ENCODE results near the gene ANKRD37. TPM values are rescaled to one million over a fixed set of nuclear protein-coding genes. Genes with fewer than 3 reads are reported as not detected.

The ANKRD37 gene
- total RNA-seq, 1 donor from 2014 or later, result 6.1 TPM

- no peak overlapping the region for H3K4me3 ChIP-seq (ENCODE audit: insufficient read depth, low read depth, low read length)
- peaks cover 6% of the 10 kb centered on the region for H3K36me3 ChIP-seq (ENCODE audit: insufficient read depth, low read length)
- no peak overlapping the region for H3K4me2 ChIP-seq (ENCODE audit: low read length)
- Mint-ChIP-seq H3K27me3 (ENCODE audit: low read depth, unreplicated experiment) (no peaks in the 10 kb centered on the region), H3K36me3 (ENCODE audit: low read depth, unreplicated experiment) (peaks cover 39% of the 10 kb centered on the region), H3K4me1 (ENCODE audit: low read depth, unreplicated experiment) (peaks cover 5% of the 10 kb centered on the region), H3K27ac (ENCODE audit: unreplicated experiment) (no peak overlapping the region), H3K4me3 (ENCODE audit: unreplicated experiment) (no peak overlapping the region), H3K9me3 (ENCODE audit: unreplicated experiment) (no peaks in the 10 kb centered on the region)
- no peak overlapping the region for H3K27ac ChIP-seq (ENCODE audit: low read depth, low read length)
- H2AFZ ChIP-seq (ENCODE audit: low read depth, low read length), result no peak overlapping the region
- no peaks in the 10 kb centered on the region for H3K4me1 ChIP-seq (ENCODE audit: insufficient read depth, low read length)
- H3K79me2 ChIP-seq (ENCODE audit: insufficient read depth, low read length), result no peaks in the 10 kb centered on the region
- TF ChIP-seq CTCF (IDR thresholded peaks at IDR 0.05; ENCODE audit: insufficient read depth, low read depth, low read length) (no peak), EZH2 (IDR thresholded peaks at IDR 0.05; ENCODE audit: insufficient read depth, low read length) (no peak)
- no peak overlapping the region for H3K9ac ChIP-seq (ENCODE audit: low read length)
- H3K27me3 ChIP-seq (ENCODE audit: insufficient read depth, low read length), result no peaks in the 10 kb centered on the region
- DNase-seq (ENCODE audit: low read depth) (no peak), FAIRE-seq (no peak)
- H4K20me1 ChIP-seq (ENCODE audit: insufficient read depth, low read length), result no peaks in the 10 kb centered on the region
- H3K9me3 ChIP-seq (ENCODE audit: insufficient read depth, low read depth, low read length), result no peaks in the 10 kb centered on the region
Measured at GRCh38 chr4:185351691-185352090, 45.0 kb upstream of the ANKRD37 start.

GRCh38 chr4:185352202-185352601 lies 44.4 kb upstream of the ANKRD37 start:
- H3K27ac ChIP-seq (ENCODE audit: low read depth, low read length), result no peak overlapping the region
- H3K27ac Mint-ChIP-seq (ENCODE audit: unreplicated experiment), result no peak overlapping the region
- H3K4me3 ChIP-seq (ENCODE audit: insufficient read depth, low read depth, low read length), result no peak overlapping the region
- no peak for TF ChIP-seq EZH2 (IDR thresholded peaks at IDR 0.05; ENCODE audit: insufficient read depth, low read length)
- TF ChIP-seq CTCF (IDR thresholded peaks at IDR 0.05; ENCODE audit: insufficient read depth, low read depth, low read length), result no peak
- no peak for FAIRE-seq
- H3K4me3 Mint-ChIP-seq (ENCODE audit: unreplicated experiment), result no peak overlapping the region
- H3K36me3 Mint-ChIP-seq (ENCODE audit: low read depth, unreplicated experiment), result peaks cover 34% of the 10 kb centered on the region
- H4K20me1 ChIP-seq (ENCODE audit: insufficient read depth, low read length), result no peaks in the 10 kb centered on the region
- H3K36me3 ChIP-seq (ENCODE audit: insufficient read depth, low read length), result peaks cover 6% of the 10 kb centered on the region
- no peaks in the 10 kb centered on the region for H3K79me2 ChIP-seq (ENCODE audit: insufficient read depth, low read length)
- H3K9me3 ChIP-seq (ENCODE audit: insufficient read depth, low read depth, low read length), result no peaks in the 10 kb centered on the region
- no peak for DNase-seq (ENCODE audit: low read depth)
- H3K27me3 ChIP-seq (ENCODE audit: insufficient read depth, low read length), result no peaks in the 10 kb centered on the region
- no peak overlapping the region for H3K9ac ChIP-seq (ENCODE audit: low read length)
- no peak overlapping the region for H2AFZ ChIP-seq (ENCODE audit: low read depth, low read length)
- no peaks in the 10 kb centered on the region for H3K9me3 Mint-ChIP-seq (ENCODE audit: unreplicated experiment)
- no peaks in the 10 kb centered on the region for H3K4me1 ChIP-seq (ENCODE audit: insufficient read depth, low read length)
- H3K4me2 ChIP-seq (ENCODE audit: low read length), result no peak overlapping the region
- H3K4me1 Mint-ChIP-seq (ENCODE audit: low read depth, unreplicated experiment), result peaks cover 5% of the 10 kb centered on the region
- no peaks in the 10 kb centered on the region for H3K27me3 Mint-ChIP-seq (ENCODE audit: low read depth, unreplicated experiment)

GRCh38 chr4:185352741-185353140 lies 43.9 kb upstream of the ANKRD37 start:
- Histone ChIP-seq H3K27me3 (ENCODE audit: insufficient read depth, low read length) (no peaks in the 10 kb centered on the region), H3K4me1 (ENCODE audit: insufficient read depth, low read length) (peaks cover 5% of the 10 kb centered on the region), H3K4me2 (ENCODE audit: low read length) (no peak overlapping the region), H3K79me2 (ENCODE audit: insufficient read depth, low read length) (no peaks in the 10 kb centered on the region), H2AFZ (ENCODE audit: low read depth, low read length) (no peak overlapping the region), H3K27ac (ENCODE audit: low read depth, low read length) (no peak overlapping the region), H4K20me1 (ENCODE audit: insufficient read depth, low read length) (no peaks in the 10 kb centered on the region), H3K9ac (ENCODE audit: low read length) (no peak overlapping the region), H3K36me3 (ENCODE audit: insufficient read depth, low read length) (peaks cover 6% of the 10 kb centered on the region), H3K4me3 (ENCODE audit: insufficient read depth, low read depth, low read length) (no peak overlapping the region), H3K9me3 (ENCODE audit: insufficient read depth, low read depth, low read length) (no peaks in the 10 kb centered on the region)
- TF ChIP-seq EZH2 (IDR thresholded peaks at IDR 0.05; ENCODE audit: insufficient read depth, low read length) (no peak), CTCF (IDR thresholded peaks at IDR 0.05; ENCODE audit: insufficient read depth, low read depth, low read length) (no peak)
- FAIRE-seq, result no peak
- Mint-ChIP-seq H3K9me3 (ENCODE audit: unreplicated experiment) (no peaks in the 10 kb centered on the region), H3K27me3 (ENCODE audit: low read depth, unreplicated experiment) (no peaks in the 10 kb centered on the region), H3K36me3 (ENCODE audit: low read depth, unreplicated experiment) (peaks cover 33% of the 10 kb centered on the region), H3K4me1 (ENCODE audit: low read depth, unreplicated experiment) (peaks cover 9% of the 10 kb centered on the region), H3K4me3 (ENCODE audit: unreplicated experiment) (no peak overlapping the region), H3K27ac (ENCODE audit: unreplicated experiment) (no peak overlapping the region)
- DNase-seq (ENCODE audit: low read depth), result no peak
